ENCODE measurements around the gene WNT3.
A peak's percentile ranks its signal among the peaks of the same experiment; 100 is the strongest.

Gene WNT3

GRCh38 chr17:46851029-46851741 lies 32.7 kb upstream of the WNT3 start, which contains the start of gene WNT9B:
WNT9B (plus strand) TSS chr17:46851583; CDS start chr17:46851639, 56 bp downstream.
- Histone ChIP-seq H3K27ac (ENCODE audit: extremely low read depth, low read depth, low read length) (peak within 1 kb of the TSS; percentile 21; the same call in 1 of the 2 replicates), H3K4me3 (ENCODE audit: low read depth, low read length) (peak within 1 kb of the TSS; percentile 56), H3K36me3 (ENCODE audit: control insufficient read depth in 2 of 2, insufficient read depth in 1 of 2, low read length in 2 of 2) (no peaks in the 10 kb centered on the region), H3K9me3 (ENCODE audit: control insufficient read depth, insufficient read depth, low read depth, low read length) (no peaks in the 10 kb centered on the region), H3K4me1 (ENCODE audit: control insufficient read depth, insufficient read depth, low read length) (no peaks in the 10 kb centered on the region; the same call in 1 of the 2 replicates)
- CTCF ChIA-PET = interaction anchor here (0.6 to 1.5 kb wide), 2 partner anchors 9 to 74 kb away, joined by 3 read pairs; no protein-coding TSS in a partner anchor
- POLR2A ChIA-PET = no interaction called here
- TF ChIP-seq ZNF2 (tag by site-specific recombination; IDR thresholded peaks at IDR 0.05) (no peak), ZFP37 (tag by site-specific recombination; IDR thresholded peaks at IDR 0.05) (no peak), ZNF148 (tag by site-specific recombination; IDR thresholded peaks at IDR 0.05; ENCODE audit: borderline replicate concordance) (no peak), PATZ1 (tag by site-specific recombination; IDR thresholded peaks at IDR 0.05) (peak; percentile 19; the same call in 1 of the 2 replicates), ZNF266 (tag by site-specific recombination; IDR thresholded peaks at IDR 0.05; ENCODE audit: low read depth) (no peak), GLIS1 (tag by site-specific recombination; IDR thresholded peaks at IDR 0.05) (peak; percentile 24; the same call in 1 of the 2 replicates), ZIC2 (tag by site-specific recombination; IDR thresholded peaks at IDR 0.05) (peak; percentile 45), KLF16 (tag by site-specific recombination; IDR thresholded peaks at IDR 0.05) (no peak), ZNF155 (tag by site-specific recombination; IDR thresholded peaks at IDR 0.05) (no peak), ZBTB17 (tag by site-specific recombination; IDR thresholded peaks at IDR 0.05) (no peak), ZNF175 (tag by site-specific recombination; IDR thresholded peaks at IDR 0.05) (no peak), PRDM2 (tag by site-specific recombination; IDR thresholded peaks at IDR 0.05; ENCODE audit: borderline replicate concordance) (no peak), ZNF335 (tag by site-specific recombination; conservative IDR thresholded peaks at IDR 0.05) (no peak), ZNF658 (tag by site-specific recombination; IDR thresholded peaks at IDR 0.05) (no peak), ZNF76 (tag by site-specific recombination; IDR thresholded peaks at IDR 0.05; ENCODE audit: borderline replicate concordance, low read depth) (no peak), YY2 (tag by site-specific recombination; IDR thresholded peaks at IDR 0.05) (no peak), ZNF660 (tag by site-specific recombination; IDR thresholded peaks at IDR 0.05) (peak; percentile 29; the same call in 1 of the 2 replicates), ZNF837 (tag by site-specific recombination; IDR thresholded peaks at IDR 0.05) (no peak), TSHZ1 (tag by site-specific recombination; IDR thresholded peaks at IDR 0.05; ENCODE audit: borderline replicate concordance) (no peak), KLF10 (tag by site-specific recombination; IDR thresholded peaks at IDR 0.05) (peak; percentile 45; the same call in 1 of the 2 replicates), YY1 (tag by site-specific recombination; IDR thresholded peaks at IDR 0.05) (peak; percentile 36; the same call in 1 of the 2 replicates), SP2 (tag by site-specific recombination; IDR thresholded peaks at IDR 0.05) (peak; percentile 69)
- TF ChIP-seq, protein P1, sequence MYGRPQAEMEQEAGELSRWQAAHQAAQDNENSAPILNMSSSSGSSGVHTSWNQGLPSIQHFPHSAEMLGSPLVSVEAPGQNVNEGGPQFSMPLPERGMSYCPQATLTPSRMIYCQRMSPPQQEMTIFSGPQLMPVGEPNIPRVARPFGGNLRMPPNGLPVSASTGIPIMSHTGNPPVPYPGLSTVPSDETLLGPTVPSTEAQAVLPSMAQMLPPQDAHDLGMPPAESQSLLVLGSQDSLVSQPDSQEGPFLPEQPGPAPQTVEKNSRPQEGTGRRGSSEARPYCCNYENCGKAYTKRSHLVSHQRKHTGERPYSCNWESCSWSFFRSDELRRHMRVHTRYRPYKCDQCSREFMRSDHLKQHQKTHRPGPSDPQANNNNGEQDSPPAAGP (tag by site-specific recombination; IDR thresholded peaks at IDR 0.05) = peak; percentile 59; the same call in 1 of the 2 replicates
